ENCODE results near the gene HS6ST3. TPM values are rescaled to one million over a fixed set of nuclear protein-coding genes. Genes with fewer than 3 reads are reported as not detected.

The HS6ST3 gene
- total RNA-seq, 1 donor = not detected

DNA sequence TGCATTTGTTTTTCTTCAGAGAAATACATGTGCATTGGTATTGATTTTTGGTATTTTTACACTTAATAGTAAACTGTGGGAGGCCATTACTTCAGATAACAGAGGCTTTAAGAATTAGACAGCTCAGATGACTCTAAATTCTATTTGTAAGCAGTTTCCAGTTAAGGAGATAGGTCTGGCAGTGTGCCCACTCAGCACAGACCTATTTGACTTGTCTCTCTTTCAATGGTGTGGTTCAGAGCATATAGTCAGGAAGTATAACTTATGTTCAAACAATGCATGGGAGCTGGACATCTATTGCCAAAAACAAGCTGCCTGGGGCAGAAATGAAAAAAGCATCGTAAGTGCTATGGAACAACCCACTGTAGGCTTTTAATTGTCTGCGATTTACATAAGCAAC is 370.7 kb downstream of the HS6ST3 start:
- no peak for DNase-seq (ENCODE audit: low read depth)
- no peak for TF ChIP-seq CTCF (IDR thresholded peaks at IDR 0.05; ENCODE audit: insufficient read depth, low read depth, low read length)

DNA sequence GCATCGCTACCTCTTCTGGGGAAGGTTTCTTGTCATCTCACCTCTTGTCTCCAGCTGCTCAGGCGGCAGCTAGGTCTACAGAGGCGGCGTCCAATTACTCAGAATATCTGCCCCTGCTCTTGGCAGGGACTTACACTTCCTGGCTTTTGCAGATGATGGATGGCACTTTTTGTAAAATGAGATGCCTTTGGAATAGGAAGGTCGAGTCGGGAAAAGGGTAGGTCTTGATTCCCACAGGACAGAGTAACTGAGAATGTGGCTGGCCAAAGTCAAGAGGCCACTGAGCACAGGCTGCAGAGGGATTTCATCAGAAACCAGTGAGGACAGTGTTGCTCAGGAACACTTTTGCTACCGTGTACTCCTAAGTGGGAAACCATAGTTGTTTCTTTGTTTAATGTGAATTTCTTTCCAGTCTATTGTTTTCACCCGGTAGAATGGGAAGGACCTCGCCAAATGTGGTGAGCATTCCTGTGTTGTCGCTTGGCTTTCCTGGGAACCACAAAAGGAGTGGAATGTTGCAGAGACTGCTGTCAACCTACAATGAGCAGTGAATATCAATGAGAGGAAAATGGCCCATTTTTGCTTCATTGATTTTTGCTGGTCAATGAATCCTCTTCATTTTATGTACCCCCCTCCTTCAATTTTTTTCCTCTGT is 383.7 kb downstream of the HS6ST3 start:
- no peak for DNase-seq (ENCODE audit: low read depth)
- TF ChIP-seq CTCF (IDR thresholded peaks at IDR 0.05; ENCODE audit: insufficient read depth, low read depth, low read length) = no peak
- H3K4me3 ChIP-seq (ENCODE audit: low read depth, low read length) = no peak overlapping the region

More for the DNA sequence above, 370.7 kb downstream of the HS6ST3 start:
- H3K4me3 ChIP-seq (ENCODE audit: low read depth, low read length) = no peak overlapping the region

- no peak for DNase-seq (ENCODE audit: low read depth)
- TF ChIP-seq CTCF (IDR thresholded peaks at IDR 0.05; ENCODE audit: insufficient read depth, low read depth, low read length) = no peak
- no peak overlapping the region for H3K4me3 ChIP-seq (ENCODE audit: low read depth, low read length)
Measured at GRCh38 chr13:96474181-96474557, 384.3 kb downstream of the HS6ST3 start.

- no peak overlapping the region for H3K4me3 ChIP-seq (ENCODE audit: low read depth, low read length)
- no peak for TF ChIP-seq CTCF (IDR thresholded peaks at IDR 0.05; ENCODE audit: insufficient read depth, low read depth, low read length)
- DNase-seq (ENCODE audit: low read depth) = no peak
Measured at GRCh38 chr13:96475103-96475502, 385.2 kb downstream of the HS6ST3 start.

- DNase-seq (ENCODE audit: low read depth) = no peak
- no peak for TF ChIP-seq CTCF (IDR thresholded peaks at IDR 0.05; ENCODE audit: insufficient read depth, low read depth, low read length)
- no peak overlapping the region for H3K4me3 ChIP-seq (ENCODE audit: low read depth, low read length)
Measured at GRCh38 chr13:96481482-96481881, 391.6 kb downstream of the HS6ST3 start.

DNA sequence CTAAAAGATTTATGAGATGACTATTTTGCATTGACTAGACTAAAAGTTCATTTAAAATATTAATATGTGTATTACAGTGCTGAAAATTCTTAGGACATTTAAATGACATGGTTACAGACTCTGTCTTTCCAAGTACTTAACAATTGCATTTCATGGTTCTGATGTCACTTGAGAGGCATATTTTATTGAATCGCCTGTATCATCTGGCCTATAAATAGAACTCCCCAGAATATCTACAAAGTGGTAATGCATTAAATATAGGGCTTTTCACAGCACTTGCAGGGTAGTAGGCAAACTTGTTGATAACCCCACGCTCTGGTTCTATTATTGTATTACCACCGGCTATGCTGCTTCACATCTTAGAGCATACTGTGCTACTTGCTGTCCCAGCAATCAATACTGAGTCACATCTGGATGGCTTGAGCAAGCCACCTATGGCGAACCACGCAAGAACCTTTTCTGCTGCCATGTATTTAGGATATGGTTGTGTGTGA is 400.6 kb downstream of the HS6ST3 start:
- DNase-seq (ENCODE audit: low read depth) = no peak
- no peak for TF ChIP-seq CTCF (IDR thresholded peaks at IDR 0.05; ENCODE audit: insufficient read depth, low read depth, low read length)
- no peak overlapping the region for H3K4me3 ChIP-seq (ENCODE audit: low read depth, low read length)

GRCh38 chr13:96491103-96491502 is 401.2 kb downstream of the HS6ST3 start:
- H3K4me3 ChIP-seq (ENCODE audit: low read depth, low read length) = no peak overlapping the region
- no peak for DNase-seq (ENCODE audit: low read depth)
- TF ChIP-seq CTCF (IDR thresholded peaks at IDR 0.05; ENCODE audit: insufficient read depth, low read depth, low read length) = no peak
